Measurements from ENCODE around the gene UBE2R2. TPM values are rescaled to one million over a fixed set of nuclear protein-coding genes. Genes with fewer than 3 reads are reported as not detected.

Gene UBE2R2
- total and polyA plus RNA-seq, 2 donors from 2014 or later = 26.1 to 32.2 TPM

GRCh38 chr9:33782395-33783152 is 34.4 kb upstream of the UBE2R2 start:
- no peaks in the 10 kb centered on the region for H3K36me3 ChIP-seq (ENCODE audit: control insufficient read depth in 2 of 3, insufficient read depth in 3 of 3, low read length in 3 of 3)
- no peak overlapping the region for H3K4me3 ChIP-seq (ENCODE audit: low read length in 3 of 3)
- no peak for FAIRE-seq
- no peaks in the 10 kb centered on the region for H3K9me3 ChIP-seq (ENCODE audit: control insufficient read depth in 2 of 3, insufficient read depth in 1 of 3, low read length in 3 of 3)
- no peaks in the 10 kb centered on the region for H3K4me1 ChIP-seq (ENCODE audit: control insufficient read depth in 2 of 3, insufficient read depth in 2 of 3, low read depth in 1 of 3, low read length in 3 of 3)
- H3K9ac ChIP-seq (ENCODE audit: low read length in 3 of 3) = no peak overlapping the region
- TF ChIP-seq CTCF (IDR thresholded peaks at IDR 0.05; ENCODE audit: borderline replicate concordance, extremely low read depth, insufficient read depth) = no peak
- no peaks in the 10 kb centered on the region for H3K27me3 ChIP-seq (ENCODE audit: control insufficient read depth, insufficient read depth, low read length)
- DNase-seq = no peak
- intact Hi-C loops (cut with DNase I) = no loop called here
- H3K27ac ChIP-seq (ENCODE audit: low read depth in 2 of 2, low read length in 2 of 2) = no peak overlapping the region

- no peak overlapping the region for H3K9ac ChIP-seq (ENCODE audit: low read length in 3 of 3)
- intact Hi-C loops (cut with DNase I) = no loop called here
- no peaks in the 10 kb centered on the region for H3K36me3 ChIP-seq (ENCODE audit: control insufficient read depth in 2 of 3, insufficient read depth in 3 of 3, low read length in 3 of 3)
- no peak for FAIRE-seq
- H3K27ac ChIP-seq (ENCODE audit: low read depth in 2 of 2, low read length in 2 of 2) = no peak overlapping the region
- H3K4me3 ChIP-seq (ENCODE audit: low read length in 3 of 3) = no peak overlapping the region
- H3K9me3 ChIP-seq (ENCODE audit: control insufficient read depth in 2 of 3, insufficient read depth in 1 of 3, low read length in 3 of 3) = no peaks in the 10 kb centered on the region
- H3K4me1 ChIP-seq (ENCODE audit: control insufficient read depth in 2 of 3, insufficient read depth in 2 of 3, low read depth in 1 of 3, low read length in 3 of 3) = no peaks in the 10 kb centered on the region
- TF ChIP-seq CTCF (IDR thresholded peaks at IDR 0.05; ENCODE audit: borderline replicate concordance, extremely low read depth, insufficient read depth) = peak; percentile 26
- no peak for DNase-seq
- no peaks in the 10 kb centered on the region for H3K27me3 ChIP-seq (ENCODE audit: control insufficient read depth, insufficient read depth, low read length)
Observed at GRCh38 chr9:33785914-33786313, 31.0 kb upstream of the UBE2R2 start.

GRCh38 chr9:33786681-33787080 is 30.3 kb upstream of the UBE2R2 start:
- TF ChIP-seq CTCF (IDR thresholded peaks at IDR 0.05; ENCODE audit: borderline replicate concordance, extremely low read depth, insufficient read depth) = no peak
- intact Hi-C loops (cut with DNase I) = no loop called here
- no peak overlapping the region for H3K4me3 ChIP-seq (ENCODE audit: low read length in 3 of 3)
- no peak for DNase-seq
- no peaks in the 10 kb centered on the region for H3K4me1 ChIP-seq (ENCODE audit: control insufficient read depth in 2 of 3, insufficient read depth in 2 of 3, low read depth in 1 of 3, low read length in 3 of 3)
- H3K36me3 ChIP-seq (ENCODE audit: control insufficient read depth in 2 of 3, insufficient read depth in 3 of 3, low read length in 3 of 3) = no peaks in the 10 kb centered on the region
- FAIRE-seq = no peak
- no peak overlapping the region for H3K9ac ChIP-seq (ENCODE audit: low read length in 3 of 3)
- H3K9me3 ChIP-seq (ENCODE audit: control insufficient read depth in 2 of 3, insufficient read depth in 1 of 3, low read length in 3 of 3) = no peaks in the 10 kb centered on the region
- no peaks in the 10 kb centered on the region for H3K27me3 ChIP-seq (ENCODE audit: control insufficient read depth, insufficient read depth, low read length)
- H3K27ac ChIP-seq (ENCODE audit: low read depth in 2 of 2, low read length in 2 of 2) = no peak overlapping the region

All from kidney (tissue), 14 donors.